Measurements from ENCODE around the gene LYL1. TPM values are rescaled to one million over a fixed set of nuclear protein-coding genes. Genes with fewer than 3 reads are reported as not detected.
A peak's percentile ranks its signal among the peaks of the same experiment; 100 is the strongest.

Gene LYL1
- total and polyA plus RNA-seq, 9 of the 15 experiments (the other 6 are each of a cell fraction or from before 2014, with no cell fraction given) = 1.3 to 266 (median 34.0) TPM

DNA sequence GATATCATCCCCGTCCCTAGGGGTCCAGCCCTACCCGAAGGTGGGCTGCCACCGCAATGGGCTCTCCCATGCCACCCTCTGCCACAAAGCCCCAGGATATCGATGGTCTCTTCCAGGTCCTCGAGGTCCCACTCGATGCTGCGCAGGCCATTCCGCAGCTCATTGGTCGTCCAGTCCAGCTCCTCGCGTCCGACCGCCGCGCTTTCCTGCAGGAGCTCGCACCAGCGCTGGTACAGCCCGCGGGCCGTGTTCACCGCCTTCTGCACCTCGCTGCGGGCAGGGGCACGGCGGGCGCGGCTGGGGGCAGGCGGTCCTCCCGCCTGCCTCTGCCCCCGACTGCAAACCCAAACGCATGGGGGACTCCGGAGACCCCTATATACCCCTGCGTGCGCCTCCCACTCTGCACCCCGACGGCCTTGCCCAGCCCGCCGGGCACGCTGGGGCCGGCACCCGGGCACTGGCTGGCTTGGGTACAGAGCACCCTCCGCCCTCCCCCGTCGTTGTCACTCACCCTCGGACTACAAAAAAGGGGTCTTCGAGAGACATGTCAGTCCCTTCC lies 47.0 kb upstream of the LYL1 start:
- Histone ChIP-seq H3K4me1 (replicated peaks in 1 of 2; ENCODE audit: control insufficient read depth in 2 of 2, insufficient read depth in 2 of 2, low read length in 2 of 2) (peaks cover 5 to 58% of the 10 kb centered on the region in 2 experiments; a peak in 4 of 5 replicates), H3K4me2 (ENCODE audit: insufficient read depth, low read length) (peak overlapping the region; percentile 87), H3K9ac (ENCODE audit: insufficient read depth in 1 of 2, low read depth in 2 of 2, low read length in 2 of 2) (peak overlapping the region; percentile 91 to 96), H3K4me3 (peak overlapping the region; percentile 97), H2AFZ (ENCODE audit: low read depth, low read length) (peak overlapping the region; percentile 81), H4K20me1 (replicated peaks; ENCODE audit: control insufficient read depth, insufficient read depth, low read length) (peaks cover 16% of the 10 kb centered on the region), H3K79me2 (ENCODE audit: control insufficient read depth, insufficient read depth, low read length) (peaks cover 53% of the 10 kb centered on the region), H3K9me1 (ENCODE audit: control insufficient read depth, insufficient read depth, low read length) (no peaks in the 10 kb centered on the region), H3K27ac (ENCODE audit: extremely low read depth, low read depth, low read length) (peak overlapping the region; percentile 84; the same call in 2 of the 3 replicates), H3K27me3 (ENCODE audit: control insufficient read depth in 2 of 2, insufficient read depth in 2 of 2, low read length in 2 of 2) (no peaks in the 10 kb centered on the region), H3K36me3 (ENCODE audit: control insufficient read depth, insufficient read depth, low read length) (peaks cover 18% of the 10 kb centered on the region; the same call in 1 of the 3 replicates), H3K9me3 (replicated peaks; ENCODE audit: control insufficient read depth, insufficient read depth, low read depth, low read length) (no peaks in the 10 kb centered on the region)
- in situ Hi-C loops (cut with MboI) = no loop called here
- intact Hi-C loops (cut with micrococcal nuclease) = loop anchor here (2.0 to 5.0 kb wide), 3 partner anchors 31 to 47 kb away; partner anchors contain the start of genes LYL1 and NACC1
- no TSS peak for BruUV-seq (replicated peaks)
- POLR2A ChIA-PET = interaction anchor here (0.5 to 2.1 kb wide), 17 partner anchors 11 to 1824 kb away, joined by 3 to 17 read pairs (median 4); partner anchors contain the start of genes KLF1 and NACC1
- DNase-seq (ENCODE audit: extremely low read depth in 1 of 4, low spot score in 3 of 4) (peak in 1 of 4 experiments; percentile 51), FAIRE-seq (no peak), ATAC-seq (no peak)
- CTCF ChIA-PET (ENCODE audit: low intra/inter-chr PET ratio) = no interaction called here
- WGBS (ENCODE audit: insufficient coverage, low coverage, missing lambda C conversion rate) = 4% methylated on average over 35 of the region's 46 CpGs
- TF ChIP-seq TEAD1 (CRISPR knock-in tag; IDR thresholded peaks at IDR 0.05) = peak in 1 of 2 experiments; percentile 8; a peak in 1 of 4 replicates
- TF ChIP-seq, protein P1, sequence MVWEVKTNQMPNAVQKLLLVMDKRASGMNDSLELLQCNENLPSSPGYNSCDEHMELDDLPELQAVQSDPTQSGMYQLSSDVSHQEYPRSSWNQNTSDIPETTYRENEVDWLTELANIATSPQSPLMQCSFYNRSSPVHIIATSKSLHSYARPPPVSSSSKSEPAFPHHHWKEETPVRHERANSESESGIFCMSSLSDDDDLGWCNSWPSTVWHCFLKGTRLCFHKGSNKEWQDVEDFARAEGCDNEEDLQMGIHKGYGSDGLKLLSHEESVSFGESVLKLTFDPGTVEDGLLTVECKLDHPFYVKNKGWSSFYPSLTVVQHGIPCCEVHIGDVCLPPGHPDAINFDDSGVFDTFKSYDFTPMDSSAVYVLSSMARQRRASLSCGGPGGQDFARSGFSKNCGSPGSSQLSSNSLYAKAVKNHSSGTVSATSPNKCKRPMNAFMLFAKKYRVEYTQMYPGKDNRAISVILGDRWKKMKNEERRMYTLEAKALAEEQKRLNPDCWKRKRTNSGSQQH (CRISPR knock-in tag; IDR thresholded peaks at IDR 0.05) = no peak
- no peak for TF ChIP-seq THRA (IDR thresholded peaks at IDR 0.05)
- TF ChIP-seq RBFOX2 (IDR thresholded peaks at IDR 0.05; ENCODE audit: low read depth, low read length) = peak; percentile 41; the same call in 1 of the 2 replicates
- TF ChIP-seq TEAD2 (tag; IDR thresholded peaks at IDR 0.05) = no peak
- TF ChIP-seq EP300 (IDR thresholded peaks at IDR 0.05; ENCODE audit: low read length) = no peak
- TF ChIP-seq ZNF766 (CRISPR knock-in tag; conservative IDR thresholded peaks at IDR 0.05) = peak; percentile 62; the same call in 1 of the 2 replicates
- no peak for TF ChIP-seq EWSR1 (IDR thresholded peaks at IDR 0.05; ENCODE audit: borderline replicate concordance, low read depth, partially characterized antibody)
- TF ChIP-seq GABPA (tag; conservative IDR thresholded peaks at IDR 0.05; ENCODE audit: low read depth) = 0 out of 2 replicates have a peak, but pooled peaks have one; percentile 80
- TF ChIP-seq ILF3 (IDR thresholded peaks at IDR 0.05; ENCODE audit: borderline replicate concordance) = no peak
- TF ChIP-seq SRSF1 (IDR thresholded peaks at IDR 0.05; ENCODE audit: low read depth, low read length) = no peak
- TF ChIP-seq RCOR1 (IDR thresholded peaks at IDR 0.05; ENCODE audit: borderline replicate concordance in 1 of 2, low read depth in 2 of 2, low read length in 2 of 2) = 0 out of 4 replicates have a peak, but pooled peaks of 1 of the 2 experiments have one; percentile 25
- TF ChIP-seq NR2F6 (CRISPR knock-in tag; IDR thresholded peaks at IDR 0.05) = no peak
- peak; percentile 29 to 45 for TF ChIP-seq E2F6 (IDR thresholded peaks at IDR 0.05; ENCODE audit: borderline replicate concordance in 1 of 2, extremely low read depth in 1 of 2, insufficient read depth in 1 of 2, insufficient read length in 1 of 2, low read depth in 1 of 2, low read length in 1 of 2, poor library complexity in 1 of 2, severe bottlenecking in 1 of 2)
- TF ChIP-seq PCBP2 (IDR thresholded peaks at IDR 0.05; ENCODE audit: low read depth, low read length, poor library complexity, severe bottlenecking) = peak; percentile 32
- TF ChIP-seq EGR1 (conservative IDR thresholded peaks at IDR 0.05) = no peak
- TF ChIP-seq ZC3H4 (CRISPR knock-in tag; IDR thresholded peaks at IDR 0.05; ENCODE audit: borderline replicate concordance) = no peak

Data from K562 (cell line).